Neural cell (in vitro differentiated cells): ENCODE measurements around the gene ACYP2.

Source experiments
- EP300 ChIP-seq: fragments of 450-650 bp; conservative IDR thresholded peaks from 2 replicates; pipeline ENCODE4 v1.6.1; 2014; ENCODE audit warnings: antibody characterized with exemption, mild to moderate bottlenecking, moderate library complexity; ENCODE audit not compliant: poor library complexity, severe bottlenecking
- EZH2 ChIP-seq: fragments of 200-600, 300-800 bp; shearing (Covaris generic), sonication (generic); IDR thresholded peaks from 2 replicates; pipeline ENCODE4 v1.6.1; 2014; ENCODE audit warnings: antibody characterized with exemption, low read length, borderline replicate concordance, mild to moderate bottlenecking; ENCODE audit not compliant: insufficient read depth, poor library complexity, severe bottlenecking
- MXI1 ChIP-seq: fragments of 450-650 bp; conservative IDR thresholded peaks from 2 replicates; pipeline ENCODE4 v1.6.1; 2014; ENCODE audit warnings: antibody characterized with exemption, mild to moderate bottlenecking; ENCODE audit not compliant: poor library complexity, severe bottlenecking
- POLR2AphosphoS5 ChIP-seq: IDR thresholded peaks from 2 replicates; pipeline ENCODE4 v1.6.1; 2012
- TF ChIP-seq, protein P1 (sequence below): fragments of 450-650 bp; IDR thresholded peaks from 2 replicates; pipeline ENCODE4 v1.5.1; 2014; ENCODE audit warnings: antibody characterized with exemption, mild to moderate bottlenecking, moderate library complexity; ENCODE audit not compliant: poor library complexity, severe bottlenecking
- TF ChIP-seq, protein P2 (sequence below): IDR thresholded peaks from 2 replicates; pipeline ENCODE4 v1.6.1; 2012; ENCODE audit warnings: borderline replicate concordance

DNA sequence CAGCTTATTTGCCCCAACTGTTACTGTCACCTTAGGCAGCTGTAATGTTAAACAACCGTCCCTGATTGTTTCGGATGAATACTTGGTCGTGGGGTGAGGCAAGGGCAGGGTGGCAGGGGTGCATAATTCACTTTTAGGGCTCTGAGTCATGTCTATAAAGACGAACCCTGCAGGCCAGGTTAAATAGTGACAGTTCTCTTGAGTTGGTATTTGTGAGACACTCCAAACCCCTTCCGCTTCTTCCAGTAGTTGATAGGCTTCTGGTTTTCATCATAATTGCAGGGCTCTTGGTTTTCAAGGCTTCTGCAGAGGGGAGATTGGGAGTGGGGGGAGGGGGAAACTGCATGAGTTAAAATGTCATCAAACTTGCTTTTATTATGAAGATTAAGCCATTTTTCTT lies 237.8 kb downstream of the ACYP2 start:
- TF ChIP-seq, protein P1, sequence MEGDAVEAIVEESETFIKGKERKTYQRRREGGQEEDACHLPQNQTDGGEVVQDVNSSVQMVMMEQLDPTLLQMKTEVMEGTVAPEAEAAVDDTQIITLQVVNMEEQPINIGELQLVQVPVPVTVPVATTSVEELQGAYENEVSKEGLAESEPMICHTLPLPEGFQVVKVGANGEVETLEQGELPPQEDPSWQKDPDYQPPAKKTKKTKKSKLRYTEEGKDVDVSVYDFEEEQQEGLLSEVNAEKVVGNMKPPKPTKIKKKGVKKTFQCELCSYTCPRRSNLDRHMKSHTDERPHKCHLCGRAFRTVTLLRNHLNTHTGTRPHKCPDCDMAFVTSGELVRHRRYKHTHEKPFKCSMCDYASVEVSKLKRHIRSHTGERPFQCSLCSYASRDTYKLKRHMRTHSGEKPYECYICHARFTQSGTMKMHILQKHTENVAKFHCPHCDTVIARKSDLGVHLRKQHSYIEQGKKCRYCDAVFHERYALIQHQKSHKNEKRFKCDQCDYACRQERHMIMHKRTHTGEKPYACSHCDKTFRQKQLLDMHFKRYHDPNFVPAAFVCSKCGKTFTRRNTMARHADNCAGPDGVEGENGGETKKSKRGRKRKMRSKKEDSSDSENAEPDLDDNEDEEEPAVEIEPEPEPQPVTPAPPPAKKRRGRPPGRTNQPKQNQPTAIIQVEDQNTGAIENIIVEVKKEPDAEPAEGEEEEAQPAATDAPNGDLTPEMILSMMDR, result no peak
- TF ChIP-seq EP300 (no peak), MXI1 (no peak), EZH2 (no peak), POLR2AphosphoS5 (no peak)
- TF ChIP-seq, protein P2, sequence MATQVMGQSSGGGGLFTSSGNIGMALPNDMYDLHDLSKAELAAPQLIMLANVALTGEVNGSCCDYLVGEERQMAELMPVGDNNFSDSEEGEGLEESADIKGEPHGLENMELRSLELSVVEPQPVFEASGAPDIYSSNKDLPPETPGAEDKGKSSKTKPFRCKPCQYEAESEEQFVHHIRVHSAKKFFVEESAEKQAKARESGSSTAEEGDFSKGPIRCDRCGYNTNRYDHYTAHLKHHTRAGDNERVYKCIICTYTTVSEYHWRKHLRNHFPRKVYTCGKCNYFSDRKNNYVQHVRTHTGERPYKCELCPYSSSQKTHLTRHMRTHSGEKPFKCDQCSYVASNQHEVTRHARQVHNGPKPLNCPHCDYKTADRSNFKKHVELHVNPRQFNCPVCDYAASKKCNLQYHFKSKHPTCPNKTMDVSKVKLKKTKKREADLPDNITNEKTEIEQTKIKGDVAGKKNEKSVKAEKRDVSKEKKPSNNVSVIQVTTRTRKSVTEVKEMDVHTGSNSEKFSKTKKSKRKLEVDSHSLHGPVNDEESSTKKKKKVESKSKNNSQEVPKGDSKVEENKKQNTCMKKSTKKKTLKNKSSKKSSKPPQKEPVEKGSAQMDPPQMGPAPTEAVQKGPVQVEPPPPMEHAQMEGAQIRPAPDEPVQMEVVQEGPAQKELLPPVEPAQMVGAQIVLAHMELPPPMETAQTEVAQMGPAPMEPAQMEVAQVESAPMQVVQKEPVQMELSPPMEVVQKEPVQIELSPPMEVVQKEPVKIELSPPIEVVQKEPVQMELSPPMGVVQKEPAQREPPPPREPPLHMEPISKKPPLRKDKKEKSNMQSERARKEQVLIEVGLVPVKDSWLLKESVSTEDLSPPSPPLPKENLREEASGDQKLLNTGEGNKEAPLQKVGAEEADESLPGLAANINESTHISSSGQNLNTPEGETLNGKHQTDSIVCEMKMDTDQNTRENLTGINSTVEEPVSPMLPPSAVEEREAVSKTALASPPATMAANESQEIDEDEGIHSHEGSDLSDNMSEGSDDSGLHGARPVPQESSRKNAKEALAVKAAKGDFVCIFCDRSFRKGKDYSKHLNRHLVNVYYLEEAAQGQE, result no peak
